SK-N-SH treated with all-trans-retinoic acid at 6 μM for 48 hours (cell line): ENCODE measurements around the gene ATAD3C.
A peak's percentile ranks its signal among the peaks of the same experiment; 100 is the strongest.
"Not testable (repeated sequence)": the region's sequence is repeated elsewhere in the genome, so short reads cannot be mapped to it uniquely, and the experiment has no call there.

Experiments
- ATAC-seq: fragments of 200-7000 bp; cut with Tn5 transposase; 3 replicates; pipeline ENCODE4 v1.9.1; 2020; ENCODE audit warnings: mild to moderate bottlenecking, moderate library complexity
- BACH2 ChIP-seq: fragments of 250-450 bp; sonication (Bioruptor Pico); IDR thresholded peaks from 2 replicates; pipeline ENCODE4 v1.9.0; 2021; ENCODE audit warnings: mild to moderate bottlenecking, borderline replicate concordance
- CSDC2 ChIP-seq: fragments of 250-450 bp; sonication (Bioruptor Pico); IDR thresholded peaks from 2 replicates; pipeline ENCODE4 v1.5.0; 2020; ENCODE audit warnings: mild to moderate bottlenecking, moderate library complexity
- CSRNP3 ChIP-seq: fragments of 250-450 bp; sonication (Bioruptor Pico); IDR thresholded peaks from 2 replicates; pipeline ENCODE4 v1.5.1; 2021; ENCODE audit warnings: mild to moderate bottlenecking, moderate library complexity
- ESRRG ChIP-seq: fragments of 250-450 bp; sonication (Bioruptor Pico); IDR thresholded peaks from 2 replicates; pipeline ENCODE4 v1.6.1; 2021; ENCODE audit warnings: mild to moderate bottlenecking
- ISL1 ChIP-seq: fragments of 250-450 bp; sonication (Bioruptor Pico); IDR thresholded peaks from 2 replicates; pipeline ENCODE4 v2.1.2; 2022; ENCODE audit warnings: mild to moderate bottlenecking, moderate library complexity
- PATZ1 ChIP-seq: fragments of 250-450 bp; sonication (Bioruptor Pico); IDR thresholded peaks from 2 replicates; pipeline ENCODE4 v1.8.0; 2020; ENCODE audit warnings: mild to moderate bottlenecking, moderate library complexity, borderline replicate concordance
- POU6F1 ChIP-seq: fragments of 250-450 bp; sonication (Bioruptor Pico); IDR thresholded peaks from 2 replicates; pipeline ENCODE4 v1.8.0; 2021; ENCODE audit warnings: low read depth, mild to moderate bottlenecking, moderate library complexity, borderline replicate concordance
- PPARA ChIP-seq: fragments of 250-450 bp; sonication (Bioruptor Pico); IDR thresholded peaks from 2 replicates; pipeline ENCODE4 v1.5.0; 2020; ENCODE audit warnings: mild to moderate bottlenecking, borderline replicate concordance
- TCF4 ChIP-seq: fragments of 250-450 bp; sonication (Bioruptor Pico); IDR thresholded peaks from 2 replicates; pipeline ENCODE4 v1.8.0; 2021; ENCODE audit warnings: mild to moderate bottlenecking, moderate library complexity, borderline replicate concordance
- TSHZ2 ChIP-seq: fragments of 250-450 bp; sonication (Bioruptor Pico); IDR thresholded peaks from 2 replicates; pipeline ENCODE4 v1.5.0; 2020; ENCODE audit warnings: mild to moderate bottlenecking, moderate library complexity
- ZC3H10 ChIP-seq: fragments of 250-450 bp; sonication (Bioruptor Pico); IDR thresholded peaks from 2 replicates; pipeline ENCODE4 v1.5.1; 2021; ENCODE audit warnings: mild to moderate bottlenecking, moderate library complexity
- ZFP30 ChIP-seq: fragments of 450-650 bp; formaldehyde crosslinking; IDR thresholded peaks from 2 replicates; pipeline ENCODE4 v1.5.0; 2022; ENCODE audit warnings: mild to moderate bottlenecking, moderate library complexity
- ZNF70 ChIP-seq: fragments of 450-650 bp; formaldehyde crosslinking; IDR thresholded peaks from 2 replicates; pipeline ENCODE4 v1.5.0; 2020; ENCODE audit warnings: mild to moderate bottlenecking, moderate library complexity

ATAD3C gene

GRCh38 chr1:1490633-1491230 is 41.2 kb downstream of the ATAD3C start:
- no peak for ATAC-seq
- no peak for TF ChIP-seq ZC3H10 (CRISPR knock-in tag)
- TF ChIP-seq PPARA (CRISPR knock-in tag) = no peak
- TF ChIP-seq PATZ1 (CRISPR knock-in tag) = no peak
- no peak for TF ChIP-seq ESRRG (CRISPR knock-in tag)
- no peak for TF ChIP-seq ZFP30
- no peak for TF ChIP-seq ISL1
- no peak for TF ChIP-seq CSRNP3 (CRISPR knock-in tag)
- TF ChIP-seq TSHZ2 = no peak
- no peak for TF ChIP-seq BACH2 (CRISPR knock-in tag)
- TF ChIP-seq ZNF70 = no peak
- no peak for TF ChIP-seq TCF4 (CRISPR knock-in tag)
- TF ChIP-seq POU6F1 (CRISPR knock-in tag) = no peak
- TF ChIP-seq CSDC2 (CRISPR knock-in tag) = no peak

- no peak for TF ChIP-seq TSHZ2
- no peak for ATAC-seq
These were observed 42.1 kb downstream of the ATAD3C start for GRCh38 chr1:1491601-1492000.

GRCh38 chr1:1494311-1494710 is 44.8 kb downstream of the ATAD3C start:
- not testable (repeated sequence) for ATAC-seq

GRCh38 chr1:1495461-1495975 is 46.0 kb downstream of the ATAD3C start:
- not testable (repeated sequence) for ATAC-seq

GRCh38 chr1:1504777-1505365 is 55.4 kb downstream of the ATAD3C start:
- ATAC-seq = peak; percentile 74

- ATAC-seq = peak; percentile 72
These were observed 55.9 kb downstream of the ATAD3C start for GRCh38 chr1:1505366-1505798.

GRCh38 chr1:1505801-1506200 is 56.3 kb downstream of the ATAD3C start:
- ATAC-seq = not testable (repeated sequence)
